HCT116 (cell line): ENCODE data around the gene PAH.

ENCODE experiments used
- EZH2phosphoT487 ChIP-seq: fragments of 200-600 bp; IDR thresholded peaks from 2 replicates; pipeline ENCODE4 v1.6.1; 2018; ENCODE audit warnings: antibody characterized with exemption, borderline replicate concordance
- POLR2A ChIP-seq: IDR thresholded peaks from 2 replicates; pipeline ENCODE4 v1.7.0; 2011; ENCODE audit warnings: borderline replicate concordance; ENCODE audit not compliant: insufficient read depth, insufficient read length; ENCODE audit errors: extremely low read depth
- SIN3A ChIP-seq: IDR thresholded peaks from 2 replicates; pipeline ENCODE4 v1.6.1; 2012; ENCODE audit warnings: low read depth
- SP1 ChIP-seq: IDR thresholded peaks from 2 replicates; pipeline ENCODE4 v1.6.1; 2012; ENCODE audit warnings: low read depth
- SRF ChIP-seq: IDR thresholded peaks from 2 replicates; pipeline ENCODE4 v1.6.1; 2012; ENCODE audit warnings: low read depth
- YY1 ChIP-seq: IDR thresholded peaks from 2 replicates; pipeline ENCODE4 v1.6.1; 2011; ENCODE audit warnings: low read length, low read depth, moderate library complexity, mild to moderate bottlenecking; ENCODE audit not compliant: insufficient replicate concordance; ENCODE audit errors: extremely low read depth
- ZNF274 ChIP-seq: fragments of 200-500 bp; sonication (Bioruptor generic); IDR thresholded peaks from 2 replicates; pipeline ENCODE4 v1.6.1; 2014; ENCODE audit warnings: mild to moderate bottlenecking, low read depth, low read length, inconsistent platforms
- TF ChIP-seq, protein P1 (sequence below), 3 experiments: fragments of 200-600 bp in 1 of 3; sonication (generic) in 1 of 3; IDR thresholded peaks in 2 of 3; conservative IDR thresholded peaks in 1 of 3; 2 replicates each; pipeline ENCODE4 v1.5.1; 2012 to 2017; ENCODE audit warnings: low read depth in 2 of 3, low read length in 2 of 3, antibody characterized with exemption in 1 of 3, borderline replicate concordance in 1 of 3, control low read depth in 1 of 3, mild to moderate bottlenecking in 1 of 3, mixed read lengths in 1 of 3, mixed run types in 1 of 3, moderate library complexity in 1 of 3; ENCODE audit not compliant: insufficient read depth in 1 of 3
- TF ChIP-seq, protein P2 (sequence below): IDR thresholded peaks from 2 replicates; pipeline ENCODE4 v1.6.1; 2012; ENCODE audit warnings: low read depth
- TF ChIP-seq, protein P3 (sequence below): IDR thresholded peaks from 2 replicates; pipeline ENCODE4 v1.6.1; 2012

DNA sequence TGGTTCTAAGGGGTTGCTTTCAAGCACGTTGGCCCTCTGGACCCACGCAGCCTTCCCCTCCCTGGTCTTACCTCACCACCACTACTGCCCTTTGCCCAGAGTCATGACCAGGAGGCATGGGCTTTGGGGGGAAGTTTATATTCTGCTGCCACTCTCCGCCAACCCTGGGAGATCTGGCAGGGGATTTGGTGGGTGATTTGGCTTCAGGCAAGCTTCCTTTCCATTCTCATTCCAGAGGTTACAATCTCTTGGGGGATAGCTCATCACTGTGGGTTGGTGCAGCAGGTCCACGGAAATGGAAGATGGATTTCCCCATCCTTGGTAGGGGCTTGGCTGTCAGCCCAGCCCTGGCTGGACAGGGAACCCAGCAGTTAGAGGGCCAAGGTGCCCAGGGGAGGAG, 6.3 kb downstream of the PAH start:
- TF ChIP-seq, protein P1, sequence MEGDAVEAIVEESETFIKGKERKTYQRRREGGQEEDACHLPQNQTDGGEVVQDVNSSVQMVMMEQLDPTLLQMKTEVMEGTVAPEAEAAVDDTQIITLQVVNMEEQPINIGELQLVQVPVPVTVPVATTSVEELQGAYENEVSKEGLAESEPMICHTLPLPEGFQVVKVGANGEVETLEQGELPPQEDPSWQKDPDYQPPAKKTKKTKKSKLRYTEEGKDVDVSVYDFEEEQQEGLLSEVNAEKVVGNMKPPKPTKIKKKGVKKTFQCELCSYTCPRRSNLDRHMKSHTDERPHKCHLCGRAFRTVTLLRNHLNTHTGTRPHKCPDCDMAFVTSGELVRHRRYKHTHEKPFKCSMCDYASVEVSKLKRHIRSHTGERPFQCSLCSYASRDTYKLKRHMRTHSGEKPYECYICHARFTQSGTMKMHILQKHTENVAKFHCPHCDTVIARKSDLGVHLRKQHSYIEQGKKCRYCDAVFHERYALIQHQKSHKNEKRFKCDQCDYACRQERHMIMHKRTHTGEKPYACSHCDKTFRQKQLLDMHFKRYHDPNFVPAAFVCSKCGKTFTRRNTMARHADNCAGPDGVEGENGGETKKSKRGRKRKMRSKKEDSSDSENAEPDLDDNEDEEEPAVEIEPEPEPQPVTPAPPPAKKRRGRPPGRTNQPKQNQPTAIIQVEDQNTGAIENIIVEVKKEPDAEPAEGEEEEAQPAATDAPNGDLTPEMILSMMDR (IDR thresholded peaks at IDR 0.05 in 2 of 3, conservative IDR thresholded peaks at IDR 0.05 in 1 of 3; ENCODE audit: borderline replicate concordance in 1 of 3, insufficient read depth in 1 of 3, low read depth in 2 of 3, low read length in 2 of 3): no peak
- TF ChIP-seq YY1 (no peak), POLR2A (no peak), ZNF274 (no peak), SIN3A (no peak), EZH2phosphoT487 (no peak), SRF (no peak), SP1 (no peak)
- TF ChIP-seq, protein P2, sequence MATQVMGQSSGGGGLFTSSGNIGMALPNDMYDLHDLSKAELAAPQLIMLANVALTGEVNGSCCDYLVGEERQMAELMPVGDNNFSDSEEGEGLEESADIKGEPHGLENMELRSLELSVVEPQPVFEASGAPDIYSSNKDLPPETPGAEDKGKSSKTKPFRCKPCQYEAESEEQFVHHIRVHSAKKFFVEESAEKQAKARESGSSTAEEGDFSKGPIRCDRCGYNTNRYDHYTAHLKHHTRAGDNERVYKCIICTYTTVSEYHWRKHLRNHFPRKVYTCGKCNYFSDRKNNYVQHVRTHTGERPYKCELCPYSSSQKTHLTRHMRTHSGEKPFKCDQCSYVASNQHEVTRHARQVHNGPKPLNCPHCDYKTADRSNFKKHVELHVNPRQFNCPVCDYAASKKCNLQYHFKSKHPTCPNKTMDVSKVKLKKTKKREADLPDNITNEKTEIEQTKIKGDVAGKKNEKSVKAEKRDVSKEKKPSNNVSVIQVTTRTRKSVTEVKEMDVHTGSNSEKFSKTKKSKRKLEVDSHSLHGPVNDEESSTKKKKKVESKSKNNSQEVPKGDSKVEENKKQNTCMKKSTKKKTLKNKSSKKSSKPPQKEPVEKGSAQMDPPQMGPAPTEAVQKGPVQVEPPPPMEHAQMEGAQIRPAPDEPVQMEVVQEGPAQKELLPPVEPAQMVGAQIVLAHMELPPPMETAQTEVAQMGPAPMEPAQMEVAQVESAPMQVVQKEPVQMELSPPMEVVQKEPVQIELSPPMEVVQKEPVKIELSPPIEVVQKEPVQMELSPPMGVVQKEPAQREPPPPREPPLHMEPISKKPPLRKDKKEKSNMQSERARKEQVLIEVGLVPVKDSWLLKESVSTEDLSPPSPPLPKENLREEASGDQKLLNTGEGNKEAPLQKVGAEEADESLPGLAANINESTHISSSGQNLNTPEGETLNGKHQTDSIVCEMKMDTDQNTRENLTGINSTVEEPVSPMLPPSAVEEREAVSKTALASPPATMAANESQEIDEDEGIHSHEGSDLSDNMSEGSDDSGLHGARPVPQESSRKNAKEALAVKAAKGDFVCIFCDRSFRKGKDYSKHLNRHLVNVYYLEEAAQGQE: no peak
- TF ChIP-seq, protein P3, sequence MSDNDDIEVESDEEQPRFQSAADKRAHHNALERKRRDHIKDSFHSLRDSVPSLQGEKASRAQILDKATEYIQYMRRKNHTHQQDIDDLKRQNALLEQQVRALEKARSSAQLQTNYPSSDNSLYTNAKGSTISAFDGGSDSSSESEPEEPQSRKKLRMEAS: no peak
